A549 (cell line): ENCODE measurements around the gene RPH3AL. TPM values are rescaled to one million over a fixed set of nuclear protein-coding genes. Genes with fewer than 3 reads are reported as not detected.

Source experiments
- ATAC-seq, 2 experiments: fragments of 200-7000 bp in 1 of 2; fragments of >200 bp in 1 of 2; cut with Nextera tagmentation in 1 of 2; cut with Tn5 transposase in 1 of 2; 3 replicates each; pipeline versions ENCODE4 v1.8.0 to v1.9.1; 2018 to 2020; ENCODE audit warnings: mild to moderate bottlenecking in 1 of 2, moderate library complexity in 1 of 2
- CTCF ChIA-PET: fragments of 300-600 bp; sonication (Branson Sonifier 250); formaldehyde crosslinking; extraction: SDS; loops from one replicate; lab custom pipeline; 2021; ENCODE audit warnings: antibody characterized with exemption, inconsistent platforms; lab: Yijun Ruan, JAX
- POLR2A ChIA-PET: fragments of 350-600 bp; formaldehyde crosslinking; extraction: SDS; loops from one replicate; lab custom pipeline; 2021; ENCODE audit warnings: antibody characterized with exemption, inconsistent platforms; lab: Yijun Ruan, JAX
- DNase-seq, 2 experiments: peaks; one replicate each; pipeline versions ENCODE4 v3.0.0 to v3.0.0-alpha.2; 2011 to 2016; ENCODE audit warnings: low read depth in 1 of 2, low spot score in 1 of 2
- FAIRE-seq: peaks from 2 replicates; lab custom pipeline; 2011; peaks lifted over from hg19 to GRCh38; lab: Jason Lieb, UNC
- H3K27ac ChIP-seq, 2 experiments: fragments of >200 bp; sonication (Bioruptor Twin); formaldehyde crosslinking; 3 replicates each; pipeline ENCODE4 v1.5.1; 2016 to 2017
- H3K4me1 ChIP-seq: fragments of >200 bp; sonication (Bioruptor Twin); formaldehyde crosslinking; 3 replicates; pipeline ENCODE4 v1.6.1; 2016
- H3K4me2 ChIP-seq: fragments of >200 bp; sonication (Bioruptor Twin); formaldehyde crosslinking; 3 replicates; pipeline ENCODE4 v1.6.1; 2016
- H3K4me3 ChIP-seq: fragments of >200 bp; sonication (Bioruptor Twin); formaldehyde crosslinking; 3 replicates; pipeline ENCODE4 v1.5.1; 2016
- H3K9me3 ChIP-seq: fragments of >200 bp; sonication (Bioruptor Twin); formaldehyde crosslinking; 3 replicates; pipeline ENCODE4 v1.6.1; 2016
- CEBPB ChIP-seq, 2 experiments: fragments of >200 bp in 1 of 2; sonication (Bioruptor Twin) in 1 of 2; formaldehyde crosslinking in 1 of 2; IDR thresholded peaks; 2 replicates each; pipeline ENCODE4 v1.6.1; 2012 to 2016
- CHD4 ChIP-seq: fragments of 200-600 bp; sonication (generic); IDR thresholded peaks from 2 replicates; pipeline ENCODE4 v1.6.1; 2016; ENCODE audit warnings: antibody characterized with exemption, mild to moderate bottlenecking, borderline replicate concordance
- EHF ChIP-seq: fragments of 250-450 bp; sonication (Bioruptor Pico); IDR thresholded peaks from 2 replicates; pipeline ENCODE4 v1.5.0; 2020; ENCODE audit warnings: mild to moderate bottlenecking
- FOSL2 ChIP-seq, 2 experiments: fragments of 450-650 bp in 1 of 2; fragments of >200 bp in 1 of 2; sonication (Bioruptor Twin) in 1 of 2; formaldehyde crosslinking; IDR thresholded peaks; 2 replicates each; pipeline versions ENCODE4 v1.5.0 to v1.6.1; 2016 to 2020; ENCODE audit warnings: mild to moderate bottlenecking in 1 of 2, moderate library complexity in 1 of 2
- FOXS1 ChIP-seq: fragments of 250-450 bp; sonication (Bioruptor Pico); IDR thresholded peaks from 2 replicates; pipeline ENCODE4 v1.5.0; 2020; ENCODE audit warnings: mild to moderate bottlenecking, moderate library complexity
- HOXA7 ChIP-seq: fragments of 250-450 bp; sonication (Bioruptor Pico); IDR thresholded peaks from 2 replicates; pipeline ENCODE4 v1.5.0; 2020; ENCODE audit warnings: mild to moderate bottlenecking, moderate library complexity
- HOXB13 ChIP-seq: fragments of 250-450 bp; sonication (Bioruptor Pico); IDR thresholded peaks from 2 replicates; pipeline ENCODE4 v1.5.0; 2020; ENCODE audit warnings: low read depth, mild to moderate bottlenecking, moderate library complexity
- HOXB5 ChIP-seq: fragments of 250-450 bp; sonication (Bioruptor Pico); IDR thresholded peaks from 2 replicates; pipeline ENCODE4 v1.5.0; 2020; ENCODE audit warnings: mild to moderate bottlenecking, moderate library complexity
- KDM1A ChIP-seq: fragments of 200-600 bp; sonication (generic); IDR thresholded peaks from 2 replicates; pipeline ENCODE4 v1.6.1; 2016; ENCODE audit warnings: low read depth, mild to moderate bottlenecking
- KDM5A ChIP-seq: fragments of 200-600 bp; sonication (generic); IDR thresholded peaks from 2 replicates; pipeline ENCODE4 v1.6.1; 2016; ENCODE audit warnings: antibody characterized with exemption, mild to moderate bottlenecking
- MAZ ChIP-seq: fragments of 150-350 bp; IDR thresholded peaks from 2 replicates; pipeline ENCODE4 v1.6.1; 2014; ENCODE audit warnings: antibody characterized with exemption, low read depth, low read length, borderline replicate concordance
- PHF8 ChIP-seq: fragments of 200-600 bp; sonication (generic); IDR thresholded peaks from 2 replicates; pipeline ENCODE4 v1.6.1; 2016; ENCODE audit warnings: low read depth, mild to moderate bottlenecking, antibody characterized with exemption, moderate library complexity, borderline replicate concordance
- POLR2A ChIP-seq: IDR thresholded peaks from 2 replicates; pipeline ENCODE4 v1.6.1; 2012; ENCODE audit warnings: mild to moderate bottlenecking, low read length
- POLR2AphosphoS2 ChIP-seq: conservative IDR thresholded peaks from 2 replicates; pipeline ENCODE4 v1.6.1; 2012; ENCODE audit warnings: low read length, improper control_type of control experiment, inconsistent platforms
- SREBF2 ChIP-seq: fragments of 450-650 bp; IDR thresholded peaks from 2 replicates; pipeline ENCODE4 v1.6.1; 2014; ENCODE audit warnings: mild to moderate bottlenecking, moderate library complexity
- TFCP2L1 ChIP-seq: fragments of 250-450 bp; sonication (Bioruptor Pico); IDR thresholded peaks from 2 replicates; pipeline ENCODE4 v1.5.0; 2021; ENCODE audit warnings: mild to moderate bottlenecking
- TP53 ChIP-seq: fragments of 250-450 bp; sonication (Bioruptor Pico); IDR thresholded peaks from 2 replicates; pipeline ENCODE4 v1.5.0; 2021; ENCODE audit warnings: mild to moderate bottlenecking, moderate library complexity
- ZC3H11A ChIP-seq: fragments of 450-650 bp; IDR thresholded peaks from 2 replicates; pipeline ENCODE4 v1.6.1; 2014; ENCODE audit warnings: antibody characterized with exemption, mild to moderate bottlenecking
- ZSCAN20 ChIP-seq: fragments of 250-450 bp; sonication (Bioruptor Pico); IDR thresholded peaks from 2 replicates; pipeline ENCODE4 v1.8.0; 2022; ENCODE audit warnings: mild to moderate bottlenecking, moderate library complexity
- WGBS: methylation state at CpG from one replicate; pipeline ENCODE4 v1.1.6; 2017; ENCODE audit errors: missing lambda C conversion rate; 5-methylcytosine and 5-hydroxymethylcytosine counted together
- polyA plus RNA-seq, 4 experiments: library from polyadenylated mRNA; depleted of rRNA in 3 of 4; stranded (reverse); fragments of >200 nt; fragmentation: RNase III in 1 of 4; extraction: RNeasy Plus Mini Kit Qiagen cat#74134 plus additional on column Dnase treatment in 1 of 4; gene quantifications; 2 replicates in 3 of 4; 3 replicates in 1 of 4; pipeline ENCODE4 v1.2.3, GENCODE V29; 2011 to 2017
- TF ChIP-seq, protein P1 (sequence below): fragments of 250-450 bp; sonication (Bioruptor Pico); IDR thresholded peaks from 2 replicates; pipeline ENCODE4 v1.5.0; 2020; ENCODE audit warnings: low read depth, mild to moderate bottlenecking, moderate library complexity
- TF ChIP-seq, protein P2 (sequence below): fragments of 450-650 bp; IDR thresholded peaks from 2 replicates; pipeline ENCODE4 v1.6.1; 2014; ENCODE audit warnings: antibody characterized with exemption
- TF ChIP-seq, protein P3 (sequence below): IDR thresholded peaks from 2 replicates; pipeline ENCODE4 v1.6.1; 2012; ENCODE audit warnings: low read depth, borderline replicate concordance

RPH3AL gene
- polyA plus RNA-seq, 2 of the 4 experiments (the other 2 are of a cell fraction), result 23.3 to 31.1 TPM

DNA sequence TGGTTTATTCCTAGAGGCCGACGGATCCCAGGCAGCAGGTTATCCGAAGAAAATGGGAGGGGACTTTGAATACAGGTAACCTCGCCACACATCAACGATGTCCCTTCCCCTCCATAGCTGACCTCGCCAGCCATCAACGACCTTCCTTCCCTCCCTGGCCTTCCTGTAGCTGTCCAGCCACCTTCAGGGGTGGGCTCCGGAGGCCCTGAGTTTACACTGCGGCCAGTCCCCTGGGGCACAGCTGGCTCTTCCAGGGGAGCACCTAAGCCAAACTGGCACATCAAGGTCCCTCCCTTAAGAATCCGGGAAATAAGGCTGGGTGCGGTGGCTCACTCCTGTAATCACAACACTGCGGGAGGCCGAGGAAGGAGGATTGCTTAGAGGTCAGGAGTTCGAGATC, 10.1 kb upstream of the RPH3AL start:
- TF ChIP-seq, protein P1, sequence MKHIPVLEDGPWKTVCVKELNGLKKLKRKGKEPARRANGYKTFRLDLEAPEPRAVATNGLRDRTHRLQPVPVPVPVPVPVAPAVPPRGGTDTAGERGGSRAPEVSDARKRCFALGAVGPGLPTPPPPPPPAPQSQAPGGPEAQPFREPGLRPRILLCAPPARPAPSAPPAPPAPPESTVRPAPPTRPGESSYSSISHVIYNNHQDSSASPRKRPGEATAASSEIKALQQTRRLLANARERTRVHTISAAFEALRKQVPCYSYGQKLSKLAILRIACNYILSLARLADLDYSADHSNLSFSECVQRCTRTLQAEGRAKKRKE (CRISPR knock-in tag), result no peak
- TF ChIP-seq CEBPB (IDR thresholded peaks at IDR 0.05) (no peak), ZSCAN20 (CRISPR knock-in tag) (no peak)
- DNase-seq, result no peak
- ChIA-PET POLR2A (no interaction called here), CTCF (interaction anchor here (0.7 to 1.1 kb wide), 2 partner anchors 24 to 54 kb away, joined by 3 read pairs; no protein-coding TSS in a partner anchor)
- no peaks in the 10 kb centered on the region for H3K4me1 ChIP-seq
- no peak overlapping the region for H3K27ac ChIP-seq
- no peaks in the 10 kb centered on the region for H3K9me3 ChIP-seq
- ATAC-seq, result no peak
- no peak overlapping the region for H3K4me3 ChIP-seq
- FAIRE-seq, result no peak
- no peak overlapping the region for H3K4me2 ChIP-seq
- WGBS, result 89% methylated on average over 14 of the region's 14 CpGs

DNA sequence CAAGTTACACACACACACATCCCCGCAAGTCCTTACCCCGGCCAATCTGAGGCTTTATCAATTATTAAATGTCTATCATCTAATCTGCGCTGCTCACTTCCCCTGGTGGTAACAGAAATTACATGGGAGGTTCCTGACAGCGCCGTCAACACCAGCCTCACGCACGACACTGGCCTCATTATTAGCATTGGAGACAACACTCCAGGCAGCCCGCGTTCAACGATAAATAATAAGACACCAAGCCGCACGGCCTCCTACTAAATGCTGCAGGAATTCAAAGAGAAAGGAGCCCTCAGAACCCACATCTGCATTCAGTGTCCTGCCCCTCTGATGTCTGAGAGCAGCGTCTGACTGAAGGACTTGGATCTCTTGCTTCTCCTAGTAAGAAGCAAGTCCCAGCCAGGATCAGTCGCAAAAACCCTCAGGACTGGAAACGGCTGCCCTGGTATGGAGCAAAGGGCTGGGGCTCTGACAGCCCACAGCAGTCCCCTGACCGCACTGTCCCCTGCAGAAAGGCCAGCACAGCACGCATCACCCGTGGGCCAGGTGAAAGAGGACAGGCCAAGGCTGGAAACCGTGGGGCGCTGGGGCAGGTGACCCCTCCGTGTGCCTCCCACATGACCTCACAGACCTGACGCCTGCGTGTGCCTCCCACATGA, 7.6 kb upstream of the RPH3AL start:
- ATAC-seq (no peak; a peak in 2 of 6 replicates), DNase-seq (no peak), FAIRE-seq (no peak)
- CTCF ChIA-PET, result no interaction called here
- TF ChIP-seq HOXA7 (CRISPR knock-in tag) (no peak), MAZ (no peak), PHF8 (no peak), POLR2A (no peak), FOSL2 (IDR thresholded peaks at IDR 0.05) (no peak), FOSL2 (CRISPR knock-in tag; IDR thresholded peaks at IDR 0.05) (no peak), SREBF2 (no peak), TP53 (CRISPR knock-in tag) (no peak), POLR2AphosphoS2 (no peak), KDM1A (no peak), CHD4 (no peak), KDM5A (no peak), EHF (CRISPR knock-in tag) (no peak), FOXS1 (CRISPR knock-in tag) (no peak)
- TF ChIP-seq, protein P2, sequence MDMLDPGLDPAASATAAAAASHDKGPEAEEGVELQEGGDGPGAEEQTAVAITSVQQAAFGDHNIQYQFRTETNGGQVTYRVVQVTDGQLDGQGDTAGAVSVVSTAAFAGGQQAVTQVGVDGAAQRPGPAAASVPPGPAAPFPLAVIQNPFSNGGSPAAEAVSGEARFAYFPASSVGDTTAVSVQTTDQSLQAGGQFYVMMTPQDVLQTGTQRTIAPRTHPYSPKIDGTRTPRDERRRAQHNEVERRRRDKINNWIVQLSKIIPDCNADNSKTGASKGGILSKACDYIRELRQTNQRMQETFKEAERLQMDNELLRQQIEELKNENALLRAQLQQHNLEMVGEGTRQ, result no peak
- TF ChIP-seq, protein P1 (CRISPR knock-in tag), result no peak
- TF ChIP-seq, protein P3, sequence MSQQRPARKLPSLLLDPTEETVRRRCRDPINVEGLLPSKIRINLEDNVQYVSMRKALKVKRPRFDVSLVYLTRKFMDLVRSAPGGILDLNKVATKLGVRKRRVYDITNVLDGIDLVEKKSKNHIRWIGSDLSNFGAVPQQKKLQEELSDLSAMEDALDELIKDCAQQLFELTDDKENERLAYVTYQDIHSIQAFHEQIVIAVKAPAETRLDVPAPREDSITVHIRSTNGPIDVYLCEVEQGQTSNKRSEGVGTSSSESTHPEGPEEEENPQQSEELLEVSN, result no peak
- POLR2A ChIA-PET, result interaction anchor here (0.6 kb wide), 1 partner anchor 12 kb away, joined by 4 read pairs; no protein-coding TSS in a partner anchor
- WGBS, result 82% methylated on average over 18 of the region's 23 CpGs
- Histone ChIP-seq H3K27ac (no peak overlapping the region), H3K4me3 (no peak overlapping the region), H3K9me3 (no peaks in the 10 kb centered on the region), H3K4me1 (peaks cover 4% of the 10 kb centered on the region; the same call in 2 of the 3 replicates), H3K4me2 (no peak overlapping the region)

DNA sequence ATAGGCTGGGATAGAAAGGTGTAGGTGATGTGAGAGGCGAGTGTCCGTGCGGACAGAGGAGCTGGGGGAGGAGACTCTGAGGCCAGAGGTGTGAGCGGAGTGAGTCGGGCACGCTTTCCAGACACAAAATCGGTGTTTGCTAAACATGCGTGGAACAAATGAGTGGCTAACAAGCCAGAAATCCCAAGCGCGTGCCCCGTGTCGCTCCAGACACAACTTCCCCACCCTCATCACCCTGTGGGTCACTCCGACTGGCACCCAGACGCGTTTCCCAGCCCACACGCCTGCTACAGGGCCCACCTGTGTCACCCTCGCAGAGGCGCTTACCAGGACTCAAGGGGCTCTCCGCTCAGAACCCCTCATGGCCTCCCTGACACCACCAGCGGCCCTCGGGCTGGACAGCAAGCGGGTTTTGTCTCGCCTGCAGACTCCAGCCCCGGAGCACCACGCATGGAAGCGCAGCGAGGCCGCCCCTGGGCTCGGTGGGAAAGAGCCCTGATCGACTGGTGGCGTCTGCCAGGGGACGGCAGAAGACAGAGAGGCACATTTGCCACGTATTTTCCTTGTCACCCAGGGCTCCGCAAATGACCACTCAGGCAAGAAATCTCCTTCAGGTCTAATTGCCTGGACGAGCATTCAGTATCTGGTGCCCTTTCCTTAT, 6.0 kb upstream of the RPH3AL start:
- peak overlapping the region in 1 of 2 experiments; percentile 75; a peak in 2 of 6 replicates for H3K27ac ChIP-seq
- H3K9me3 ChIP-seq, result no peaks in the 10 kb centered on the region
- DNase-seq (no peak), ATAC-seq (no peak), FAIRE-seq (no peak)
- TF ChIP-seq HOXB13 (CRISPR knock-in tag) (no peak), HOXB5 (CRISPR knock-in tag) (no peak), EHF (CRISPR knock-in tag) (no peak), TFCP2L1 (CRISPR knock-in tag) (no peak), ZC3H11A (no peak)
- WGBS, result 89% methylated on average over 32 of the region's 35 CpGs
- no peak overlapping the region for H3K4me2 ChIP-seq
- POLR2A ChIA-PET, result no interaction called here
- CTCF ChIA-PET, result interaction anchor here (0.9 to 1.6 kb wide), 3 partner anchors 28 to 341 kb away, joined by 3 to 7 read pairs (median 5); no protein-coding TSS in a partner anchor
- H3K4me3 ChIP-seq, result no peak overlapping the region
- peaks cover 20% of the 10 kb centered on the region for H3K4me1 ChIP-seq
